H7 (cell line): ENCODE measurements around the gene KRT74. TPM values are rescaled to one million over a fixed set of nuclear protein-coding genes. Genes with fewer than 3 reads are reported as not detected.

ENCODE experiments used
- DNase-seq: peaks from one replicate; pipeline ENCODE4 v3.0.0; 2012
- H3K27me3 ChIP-seq: 2 replicates; pipeline ENCODE4 v1.6.0; 2011; ENCODE audit warnings: mild to moderate bottlenecking, low read length; ENCODE audit not compliant: control insufficient read depth, insufficient read depth
- H3K36me3 ChIP-seq: replicated peaks from 2 replicates; pipeline ENCODE4 v1.5.1; 2011; ENCODE audit warnings: low read length; ENCODE audit not compliant: control insufficient read depth, insufficient read depth
- H3K4me3 ChIP-seq: 2 replicates; pipeline ENCODE4 v1.5.1; 2011; ENCODE audit warnings: low read depth, mild to moderate bottlenecking, control low read depth, low read length, moderate library complexity; ENCODE audit not compliant: insufficient read depth
- total RNA-seq: library from RNA; depleted of rRNA; stranded (reverse); fragments of >200 nt; shearing (Covaris generic); gene quantifications from 2 replicates; pipeline ENCODE4 v1.2.3, GENCODE V29; 2014; rRNA removed

Gene KRT74
- total RNA-seq = not detected in 2 replicates

- no peak for DNase-seq
Observed at GRCh38 chr12:52573743-52574142, at the start of gene KRT74. KRT74 (minus strand) TSS chr12:52573843; CDS start chr12:52573777, 66 bp downstream.

GRCh38 chr12:52622349-52622748, 48.7 kb upstream of the KRT74 start:
- H3K36me3 ChIP-seq = no peaks in the 10 kb centered on the region
- no peak for DNase-seq
- no peak overlapping the region for H3K4me3 ChIP-seq
- H3K27me3 ChIP-seq = no peaks in the 10 kb centered on the region

More at GRCh38 chr12:52573743-52574142, at the start of gene KRT74:
- Histone ChIP-seq H3K27me3 (no peaks in the 10 kb centered on the region), H3K4me3 (no peak within 1 kb of the TSS), H3K36me3 (no peaks in the 10 kb centered on the region)

- H3K27me3 ChIP-seq = no peaks in the 10 kb centered on the region; the same call in none of the 2 replicates
- no peak overlapping the region for H3K4me3 ChIP-seq
- DNase-seq = no peak
- H3K36me3 ChIP-seq = no peaks in the 10 kb centered on the region
Observed at GRCh38 chr12:52618866-52619265, 45.2 kb upstream of the KRT74 start.

- H3K27me3 ChIP-seq = no peaks in the 10 kb centered on the region; the same call in none of the 2 replicates
- H3K36me3 ChIP-seq = no peaks in the 10 kb centered on the region
- no peak for DNase-seq
- H3K4me3 ChIP-seq = no peak within 1 kb of the TSS
Observed at GRCh38 chr12:52618216-52618615, 44.6 kb upstream of the KRT74 start, which contains the start of gene KRT73. KRT73 (minus strand) TSS chr12:52618559; CDS start chr12:52618524, 35 bp downstream.

- Histone ChIP-seq H3K4me3 (no peak overlapping the region), H3K36me3 (no peaks in the 10 kb centered on the region), H3K27me3 (no peaks in the 10 kb centered on the region; the same call in none of the 2 replicates)
- DNase-seq = no peak
Observed at GRCh38 chr12:52617403-52617785, 43.8 kb upstream of the KRT74 start.

GRCh38 chr12:52616680-52617402, 43.2 kb upstream of the KRT74 start:
- Histone ChIP-seq H3K27me3 (no peaks in the 10 kb centered on the region; the same call in none of the 2 replicates), H3K4me3 (no peak overlapping the region), H3K36me3 (no peaks in the 10 kb centered on the region)
- DNase-seq = no peak

- no peak for DNase-seq
Observed at GRCh38 chr12:52615912-52616311, 42.3 kb upstream of the KRT74 start.

GRCh38 chr12:52615208-52615868, 41.7 kb upstream of the KRT74 start:
- no peak for DNase-seq
- Histone ChIP-seq H3K4me3 (no peak overlapping the region), H3K27me3 (no peaks in the 10 kb centered on the region; the same call in none of the 2 replicates), H3K36me3 (no peaks in the 10 kb centered on the region)

More at GRCh38 chr12:52615912-52616311, 42.3 kb upstream of the KRT74 start:
- H3K27me3 ChIP-seq = no peaks in the 10 kb centered on the region; the same call in none of the 2 replicates
- H3K4me3 ChIP-seq = no peak overlapping the region
- no peaks in the 10 kb centered on the region for H3K36me3 ChIP-seq

- no peaks in the 10 kb centered on the region; the same call in none of the 2 replicates for H3K27me3 ChIP-seq
- H3K4me3 ChIP-seq = no peak overlapping the region
- H3K36me3 ChIP-seq = no peaks in the 10 kb centered on the region
- DNase-seq = no peak
Observed at GRCh38 chr12:52614381-52615207, 41.0 kb upstream of the KRT74 start.

GRCh38 chr12:52613384-52614030, 39.9 kb upstream of the KRT74 start:
- Histone ChIP-seq H3K4me3 (no peak overlapping the region), H3K36me3 (no peaks in the 10 kb centered on the region), H3K27me3 (no peaks in the 10 kb centered on the region; the same call in none of the 2 replicates)
- no peak for DNase-seq

GRCh38 chr12:52612431-52613383, 39.1 kb upstream of the KRT74 start:
- Histone ChIP-seq H3K27me3 (no peaks in the 10 kb centered on the region; the same call in none of the 2 replicates), H3K4me3 (no peak overlapping the region), H3K36me3 (no peaks in the 10 kb centered on the region)
- no peak for DNase-seq

GRCh38 chr12:52611080-52611468, 37.4 kb upstream of the KRT74 start:
- Histone ChIP-seq H3K36me3 (no peaks in the 10 kb centered on the region), H3K27me3 (no peaks in the 10 kb centered on the region), H3K4me3 (no peak overlapping the region)
- DNase-seq = no peak
